GM19395 (cell line): Measurements from ENCODE around the gene AMH.

Source experiments
- ATAC-seq: cut with Tn5 transposase; IDR thresholded peaks from one replicate; pipeline ENCODE4 v1.9.1; 2021; ENCODE audit warnings: mild to moderate bottlenecking, moderate library complexity; ENCODE audit not compliant: unreplicated experiment

Gene AMH

GRCh38 chr19:2233601-2234280 lies 15.4 kb upstream of the AMH start:
- no peak for ATAC-seq

DNA sequence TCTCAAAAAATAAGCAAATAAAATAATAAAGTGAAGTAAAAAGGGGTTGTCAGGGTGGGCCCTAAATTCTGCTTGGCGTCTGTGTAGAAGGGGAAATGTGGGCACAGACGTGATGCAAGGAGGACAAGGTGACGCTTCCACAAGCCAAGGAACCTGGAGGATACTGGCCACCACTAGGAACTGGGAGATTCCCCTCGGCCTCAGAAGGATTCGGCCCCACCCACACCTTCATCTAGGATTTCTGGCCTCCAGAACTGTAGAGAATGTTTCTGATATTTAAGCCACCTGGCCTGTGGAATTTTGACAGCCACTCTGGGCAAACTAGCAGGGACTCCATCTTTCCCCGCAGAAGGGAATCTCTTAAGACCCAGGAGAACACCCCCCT lies 14.1 kb upstream of the AMH start:
- ATAC-seq, result no peak

DNA sequence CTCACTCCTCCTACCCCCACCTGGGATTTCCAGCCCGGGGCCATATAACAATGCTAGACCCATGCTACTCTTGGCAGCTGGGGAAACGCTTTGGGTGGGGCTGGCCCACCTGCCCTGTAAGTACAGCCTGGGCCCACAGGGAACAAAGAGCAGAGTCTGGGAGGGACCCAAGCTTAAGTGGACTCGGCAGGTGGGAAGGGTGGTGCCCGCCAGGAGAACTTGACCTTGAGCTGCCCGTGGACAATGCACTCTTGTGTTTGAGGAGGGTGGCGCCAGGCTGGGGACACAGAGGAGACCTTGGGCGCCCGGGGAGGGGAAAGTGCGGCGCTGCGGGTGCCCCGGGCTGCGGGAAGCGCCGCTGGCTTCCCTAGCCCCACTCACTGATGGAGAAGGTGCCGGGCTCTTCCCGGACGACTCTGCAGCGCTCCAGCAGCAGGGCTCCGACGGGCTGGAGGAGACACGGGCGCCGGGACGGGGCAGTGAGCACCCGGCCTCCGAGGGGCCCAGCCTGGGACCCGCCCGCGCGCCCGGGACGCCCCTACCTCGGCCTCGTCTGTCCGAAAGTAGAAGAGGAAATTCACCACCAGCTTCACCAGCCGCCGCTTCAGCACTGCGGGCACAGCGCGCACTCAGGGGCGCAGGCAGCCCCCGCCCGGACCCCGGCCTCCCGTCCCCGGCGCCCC lies 13.6 kb upstream of the AMH start:
- peak; percentile 34 for ATAC-seq

DNA sequence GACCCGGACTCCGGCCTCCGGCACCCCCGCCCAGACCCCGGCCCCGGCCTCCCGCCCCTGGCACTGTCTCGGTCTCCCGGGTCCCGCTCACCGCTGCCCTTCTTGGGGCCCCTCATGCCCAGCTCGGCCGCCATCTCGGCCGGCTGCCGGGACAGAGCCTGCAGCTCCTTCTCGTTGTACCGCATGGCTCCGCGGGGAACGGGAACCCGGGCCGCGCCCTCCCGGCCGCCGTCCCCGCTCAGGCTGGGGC lies 13.1 kb upstream of the AMH start:
- no peak for ATAC-seq

DNA sequence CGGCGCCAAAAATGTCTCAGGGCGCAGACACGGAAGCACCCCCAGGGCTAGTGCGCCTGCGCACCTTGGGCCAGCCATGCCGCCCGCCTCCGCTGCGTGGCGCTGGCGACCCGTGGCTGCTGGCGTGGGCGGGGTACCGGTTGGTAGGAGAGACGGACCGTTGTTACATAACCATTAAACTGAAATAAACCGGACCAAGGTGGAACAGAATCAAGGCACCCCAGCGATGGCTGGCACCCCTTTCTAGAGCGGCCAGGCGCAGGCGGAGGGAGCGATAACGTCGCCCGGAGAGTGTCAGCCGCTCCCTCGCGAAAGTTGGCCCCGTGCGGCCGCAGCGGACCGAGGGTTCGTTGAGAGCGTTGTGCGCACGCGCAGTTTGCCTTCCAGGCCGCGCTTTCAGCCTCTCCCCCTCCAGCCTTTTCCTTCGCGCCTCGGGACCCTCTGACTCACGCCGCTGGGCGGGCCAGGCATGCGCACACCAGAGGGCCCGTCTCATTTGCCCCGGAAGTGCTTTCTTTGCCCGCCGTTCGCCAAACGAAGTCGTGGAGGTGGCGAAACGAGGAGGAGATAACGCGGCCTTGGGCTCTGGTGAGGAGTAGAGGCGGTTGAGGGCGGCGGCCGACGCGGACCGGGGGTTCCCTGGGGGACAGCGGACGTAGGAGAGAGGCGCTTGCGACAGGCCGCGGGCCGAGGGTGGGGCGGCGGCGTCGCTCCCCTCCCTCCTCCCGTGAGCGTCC lies 12.6 kb upstream of the AMH start, which contains the start of the genes PLEKHJ1 and SF3A2:
PLEKHJ1 (minus strand) TSS at position 16 of the 737 bp plus-strand sequence. CDS start 81 bp downstream, outside the sequence.
SF3A2 (plus strand) TSS at position 511 of the 737 bp plus-strand sequence. CDS start 6,595 bp downstream, outside the sequence.
- peak; percentile 71 for ATAC-seq

DNA sequence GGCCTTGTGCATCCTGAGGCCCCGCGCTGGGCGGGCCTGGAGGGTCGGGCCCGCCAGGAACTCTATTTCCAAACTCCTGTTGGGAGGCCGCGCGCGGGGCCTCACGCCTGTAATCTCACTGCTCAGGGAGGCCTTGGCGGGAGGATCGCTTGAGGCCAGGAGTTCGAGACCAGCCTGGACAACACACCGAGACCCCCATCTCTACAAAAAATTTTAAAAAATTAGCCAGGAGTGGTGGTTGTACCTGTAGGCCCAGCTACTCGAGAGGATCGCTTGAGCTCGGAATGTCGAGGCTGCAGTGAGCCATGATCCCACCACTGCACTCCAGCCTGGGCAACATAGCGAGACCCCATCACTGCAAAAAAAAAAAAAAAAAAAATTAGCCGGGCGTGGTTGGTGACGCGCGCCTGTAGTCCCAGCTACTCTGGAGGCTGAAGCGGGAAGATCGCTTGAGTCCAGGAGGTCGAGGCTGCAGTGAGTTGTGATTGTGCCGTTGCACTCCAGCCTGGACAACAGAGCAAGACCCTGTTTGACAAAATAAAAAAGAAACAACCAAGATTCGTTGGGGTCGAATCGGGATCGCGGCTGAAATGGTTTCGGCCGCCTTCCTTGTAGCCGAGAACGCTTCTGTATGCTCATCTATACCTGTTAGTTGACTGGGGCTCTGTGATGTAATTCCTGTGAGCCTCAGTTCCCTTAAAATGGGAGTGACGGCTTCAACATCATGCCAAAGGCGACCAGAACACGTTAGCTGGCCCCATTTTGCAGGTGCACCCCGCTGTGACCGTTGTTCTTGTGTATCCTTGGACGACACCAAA lies 11.9 kb upstream of the AMH start:
- peak; percentile 3 for ATAC-seq

DNA sequence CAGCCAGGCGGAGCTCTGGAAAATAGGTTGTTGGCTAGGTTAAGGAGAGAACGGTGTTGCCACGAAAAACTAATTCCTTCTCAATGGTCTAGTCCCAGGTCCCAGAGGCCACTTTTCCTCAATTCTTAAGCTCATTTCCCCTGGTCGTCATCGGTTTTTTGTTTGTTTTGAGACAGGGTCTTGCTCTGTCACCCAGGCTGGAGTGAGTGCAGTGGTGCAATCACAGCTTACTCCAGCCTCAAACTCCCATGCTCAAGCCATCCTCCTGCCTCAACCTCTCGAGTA lies 11.3 kb upstream of the AMH start:
- ATAC-seq, result no peak

DNA sequence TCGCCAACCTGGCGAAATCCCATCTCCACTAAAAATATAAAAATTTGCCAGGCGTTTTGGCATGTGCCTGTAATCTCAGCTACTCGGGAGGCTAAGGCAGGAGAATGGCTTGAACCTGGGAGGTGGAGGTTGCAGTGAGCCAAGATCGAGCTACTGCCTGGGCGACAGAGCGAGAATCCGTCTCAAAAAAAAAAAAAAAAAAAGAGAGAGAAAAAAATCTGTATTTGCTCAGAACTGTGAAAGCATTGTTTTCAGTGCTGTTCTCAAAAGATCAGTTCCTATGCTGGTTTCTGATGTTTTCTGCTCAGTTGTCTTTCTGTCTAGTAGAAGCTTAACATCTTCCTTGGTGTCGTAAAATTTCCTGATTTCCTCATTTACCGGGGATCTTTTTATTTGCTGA lies 9.9 kb upstream of the AMH start:
- no peak for ATAC-seq

DNA sequence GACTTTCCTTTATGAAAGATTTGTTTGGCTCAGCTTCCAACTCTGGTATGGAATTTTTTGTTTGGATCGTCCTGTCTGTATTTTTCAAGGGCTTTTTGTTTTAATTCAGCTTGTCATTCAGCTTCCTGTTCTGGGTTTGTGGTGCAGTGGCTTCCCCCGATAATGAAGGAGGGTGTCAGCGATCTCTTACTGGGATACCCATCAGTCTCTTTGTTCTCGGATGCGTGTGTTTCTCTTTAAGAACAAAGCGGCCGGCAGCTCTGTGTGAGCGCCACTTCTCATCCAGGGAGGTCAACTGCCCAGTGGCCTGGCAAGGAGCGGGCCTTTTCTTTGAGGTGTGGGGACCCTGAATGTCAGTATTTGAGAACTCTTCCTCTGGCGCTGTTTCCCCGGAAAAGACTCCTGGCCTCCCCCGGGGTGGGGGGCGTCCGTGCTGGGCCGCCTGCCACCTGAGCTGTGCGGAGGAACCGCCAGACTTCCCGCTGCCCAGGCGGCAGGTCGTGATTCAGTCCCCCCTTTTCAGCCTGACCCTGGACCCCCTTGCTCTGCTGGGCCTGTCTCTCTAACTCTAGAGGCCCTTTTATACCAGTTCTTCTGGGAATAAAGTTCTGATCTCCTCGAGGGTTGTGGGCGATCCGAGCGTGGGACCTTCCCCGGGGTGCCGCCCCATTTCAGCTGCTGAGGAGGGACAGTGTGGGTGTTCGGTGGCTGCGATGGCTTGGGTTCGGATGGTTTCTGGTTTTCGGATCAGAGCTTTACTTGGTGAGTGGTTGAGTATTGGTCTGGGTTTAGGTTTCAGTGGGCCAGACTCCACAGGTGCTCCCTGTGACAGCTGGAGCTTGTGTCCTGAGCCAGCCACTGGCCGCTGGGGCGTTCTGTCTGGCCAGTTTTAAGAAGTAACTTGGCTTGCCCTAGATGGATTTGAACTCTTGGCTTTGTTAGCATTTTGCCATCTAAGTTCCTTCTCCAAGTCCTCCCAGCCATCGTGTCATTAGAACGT lies 9.1 kb upstream of the AMH start:
- ATAC-seq, result no peak

GRCh38 chr19:2240881-2241760 lies 8.0 kb upstream of the AMH start:
- ATAC-seq, result no peak

- no peak for ATAC-seq
Measured at GRCh38 chr19:2242092-2242537, 7.0 kb upstream of the AMH start.

- no peak for ATAC-seq
Measured at GRCh38 chr19:2242816-2243215, 6.3 kb upstream of the AMH start.

DNA sequence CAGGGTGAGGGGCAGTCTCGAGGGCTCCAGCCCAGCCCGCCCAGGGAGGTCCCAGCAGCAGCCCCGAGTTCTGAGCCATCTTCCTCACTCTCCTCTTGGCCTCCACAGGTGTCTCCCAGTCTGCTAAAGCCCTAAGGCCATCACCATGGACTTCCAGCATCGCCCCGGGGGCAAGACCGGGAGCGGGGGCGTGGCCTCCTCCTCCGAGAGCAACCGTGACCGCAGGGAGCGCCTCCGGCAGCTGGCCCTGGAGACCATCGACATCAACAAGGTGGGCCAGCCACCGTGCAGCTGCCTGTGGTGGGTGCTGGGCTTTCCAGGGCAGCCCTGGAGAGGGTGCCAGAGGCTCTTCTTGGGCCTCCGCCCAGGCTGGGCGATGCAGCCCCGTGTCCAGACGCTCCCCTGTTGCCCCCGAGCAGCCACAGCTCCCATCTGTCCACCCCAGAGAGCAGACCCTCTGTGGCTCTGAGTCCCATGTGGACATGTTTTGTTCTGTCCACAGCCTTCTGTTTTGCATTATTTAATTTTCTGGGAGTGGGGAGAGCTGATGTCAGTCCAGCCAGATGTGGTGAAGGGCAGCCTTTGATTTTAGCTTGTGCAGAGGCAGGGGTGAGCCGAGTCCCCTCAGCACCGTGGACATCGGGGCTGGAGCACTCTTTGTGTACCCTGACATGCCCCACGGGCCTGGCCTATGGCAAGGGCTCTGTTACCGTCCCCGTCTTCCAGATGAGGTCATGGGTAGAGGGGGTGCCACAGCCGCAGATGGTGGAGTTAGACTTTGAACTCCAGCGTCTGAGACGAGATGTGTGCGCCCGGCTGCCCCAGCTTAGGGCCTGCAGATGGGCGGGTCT lies 5.6 kb upstream of the AMH start:
- no peak for ATAC-seq

DNA sequence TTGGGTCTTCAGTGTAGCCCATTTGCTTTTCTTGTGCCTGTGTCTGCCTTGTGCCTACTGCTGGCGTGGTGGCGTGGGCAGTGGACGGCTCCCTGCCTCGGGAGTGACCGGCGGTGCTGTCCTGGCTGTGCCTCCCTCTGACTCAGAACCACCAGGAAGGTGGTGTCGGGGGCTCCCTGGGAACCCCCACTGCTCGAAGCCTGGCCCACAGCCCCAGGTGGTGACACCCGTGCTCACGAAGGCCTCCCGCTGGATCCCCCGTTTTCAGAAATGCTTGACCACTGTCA lies 5.1 kb upstream of the AMH start:
- ATAC-seq, result no peak

GRCh38 chr19:2244486-2244885 lies 4.6 kb upstream of the AMH start:
- no peak for ATAC-seq

- no peak for ATAC-seq
Measured at GRCh38 chr19:2245273-2245672, 3.9 kb upstream of the AMH start.

DNA sequence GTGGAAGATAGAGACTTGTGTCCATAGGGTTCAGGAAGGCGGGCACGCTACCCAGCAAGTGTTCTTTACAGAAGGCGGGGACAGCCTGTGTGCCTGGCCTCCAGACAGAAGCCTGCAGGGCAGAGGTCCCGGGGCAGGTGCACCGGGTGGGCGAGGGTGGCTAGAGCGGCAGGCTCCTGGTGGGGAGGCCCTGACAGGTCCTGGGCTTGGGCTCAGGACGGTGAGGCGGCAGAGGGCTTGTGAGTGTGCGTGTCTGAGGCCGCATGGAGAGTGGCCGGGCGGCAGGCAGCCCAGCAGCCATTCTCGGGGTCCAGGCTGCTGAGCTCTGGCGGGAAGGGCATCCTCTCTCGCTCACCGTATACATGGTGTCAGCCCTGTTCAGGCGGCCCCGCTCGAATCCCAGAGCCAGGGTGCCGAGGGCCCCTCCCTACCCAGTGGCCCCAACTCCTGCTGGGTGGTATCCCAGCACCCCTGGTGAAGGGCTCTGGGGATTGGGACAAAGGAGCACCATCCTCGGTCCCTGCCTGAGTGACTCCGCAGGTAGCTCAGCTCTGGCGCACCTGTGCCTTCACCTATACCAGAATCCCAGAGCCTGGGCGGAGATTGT lies 3.0 kb upstream of the AMH start:
- no peak for ATAC-seq

DNA sequence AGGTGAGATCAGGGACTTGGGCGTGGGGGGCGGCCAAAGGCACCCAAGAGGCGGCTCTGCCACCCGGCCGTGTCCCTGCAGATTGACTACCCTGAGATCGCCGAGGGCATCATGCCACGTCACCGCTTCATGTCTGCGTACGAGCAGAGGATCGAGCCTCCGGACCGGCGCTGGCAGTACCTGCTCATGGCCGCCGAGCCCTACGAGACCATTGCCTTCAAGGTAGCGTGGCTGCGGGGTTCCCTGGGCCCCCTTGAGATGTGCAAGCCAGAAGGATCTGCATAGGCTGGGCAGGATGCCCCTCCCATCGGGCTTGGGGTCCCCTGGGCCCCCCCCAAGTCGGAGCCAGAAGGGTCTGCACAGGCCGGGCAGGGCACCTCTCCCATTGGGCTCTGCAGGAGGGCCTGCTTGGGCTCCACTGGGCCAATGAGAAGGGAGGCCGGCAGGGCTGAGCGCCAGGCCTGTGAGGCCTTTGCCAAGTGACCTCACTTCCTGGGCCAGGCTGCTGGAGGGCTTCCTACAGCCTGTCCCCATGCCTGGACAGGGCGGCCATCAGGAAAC lies 2.2 kb upstream of the AMH start:
- ATAC-seq, result no peak
